ENCODE results near the gene MAL. TPM values are rescaled to one million over a fixed set of nuclear protein-coding genes. Genes with fewer than 3 reads are reported as not detected.

The MAL gene
- total and polyA plus RNA-seq, 2 of the 4 experiments (the other 2 are of a cell fraction): not detected

GRCh38 chr2:95042472-95043271 is 17.2 kb downstream of the MAL start:
- 19% methylated on average over 3 of the region's 7 CpGs; no CpG with 5 or more reads in 1 of the 2 experiments for whole genome bisulfite sequencing, 2 experiments (ENCODE audit: extremely low coverage in 2 of 2, insufficient read length in 1 of 2)
- Histone ChIP-seq H3K27me3 (ENCODE audit: control insufficient read depth, insufficient read depth, low read length) (peaks cover 3% of the 10 kb centered on the region; the same call in 1 of the 2 replicates), H3K4ac (ENCODE audit: low read depth, low read length) (no peak overlapping the region), H3K56ac (ENCODE audit: extremely low read depth, insufficient read depth, low read length) (no peak overlapping the region), H4K91ac (ENCODE audit: insufficient read depth, low read depth, low read length) (no peak overlapping the region), H3K27ac (ENCODE audit: insufficient read depth, low read length) (no peak overlapping the region), H2BK120ac (ENCODE audit: low read depth, low read length) (no peak overlapping the region), H2AK9ac (replicated peaks; ENCODE audit: low read depth, low read length, poor library complexity) (no peak overlapping the region), H2BK5ac (ENCODE audit: low read depth, low read length, poor library complexity, severe bottlenecking) (no peak overlapping the region), H2AFZ (replicated peaks; ENCODE audit: low read length, poor library complexity) (no peak overlapping the region), H3K9me3 (ENCODE audit: control insufficient read depth, insufficient read depth, low read length) (no peaks in the 10 kb centered on the region), H3K4me1 (ENCODE audit: control insufficient read depth, insufficient read depth, low read length) (peaks cover 14% of the 10 kb centered on the region), H4K8ac (ENCODE audit: low read depth in 2 of 2, low read length in 2 of 2) (no peak overlapping the region), H3K79me1 (ENCODE audit: low read depth in 1 of 2, low read length in 2 of 2) (no peaks in the 10 kb centered on the region), H4K5ac (ENCODE audit: low read depth, low read length) (no peak overlapping the region), H2AK5ac (ENCODE audit: low read depth, low read length) (no peak overlapping the region), H3K14ac (replicated peaks; ENCODE audit: low read depth, low read length) (no peak overlapping the region), H2BK20ac (ENCODE audit: low read depth, low read length) (no peak overlapping the region), H3K18ac (ENCODE audit: low read depth, low read length) (no peak overlapping the region), H3K9ac (ENCODE audit: low read depth, low read length) (no peak overlapping the region), H3K36me3 (ENCODE audit: control insufficient read depth, insufficient read depth, low read length) (no peaks in the 10 kb centered on the region), H3K4me2 (ENCODE audit: low read depth, low read length) (peak overlapping the region; percentile 48; the same call in 1 of the 2 replicates), H3K9me1 (ENCODE audit: insufficient read depth, low read length) (0 out of 2 replicates have a peak, but pooled peaks cover 7% of the 10 kb centered on the region), H3K23ac (ENCODE audit: low read depth, low read length) (no peak overlapping the region), H3K4me3 (ENCODE audit: insufficient read depth, low read depth, low read length) (no peak overlapping the region), H4K20me1 (ENCODE audit: insufficient read depth, low read length) (peaks cover 4% of the 10 kb centered on the region; the same call in 1 of the 2 replicates), H2BK15ac (ENCODE audit: low read depth, low read length) (no peak overlapping the region)
- BruUV-seq (replicated peaks): no TSS peak
- in situ Hi-C loops (cut with MboI; ENCODE audit: low sequenced_read_pairs): no loop called here
- ATAC-seq (ENCODE audit: low read depth): peak; percentile 30
- dilution Hi-C loops (cut with HindIII; ENCODE audit: low sequenced_read_pairs, unreplicated experiment): no loop called here
- no peak for DNase-seq
- TF ChIP-seq NFE2L2 (IDR thresholded peaks at IDR 0.05; ENCODE audit: low read depth, low read length) (no peak), RAD21 (IDR thresholded peaks at IDR 0.05; ENCODE audit: low read length) (no peak), BHLHE40 (IDR thresholded peaks at IDR 0.05; ENCODE audit: low read depth, low read length) (no peak), CEBPB (IDR thresholded peaks at IDR 0.05; ENCODE audit: low read depth, low read length) (no peak), USF2 (IDR thresholded peaks at IDR 0.05; ENCODE audit: low read depth, low read length) (no peak), MXI1 (IDR thresholded peaks at IDR 0.05; ENCODE audit: borderline replicate concordance, low read depth, low read length) (no peak), ELK1 (IDR thresholded peaks at IDR 0.05; ENCODE audit: borderline replicate concordance, low read depth, low read length) (no peak), MAZ (IDR thresholded peaks at IDR 0.05; ENCODE audit: borderline replicate concordance, low read depth, low read length) (no peak), CHD1 (IDR thresholded peaks at IDR 0.05; ENCODE audit: low read depth, low read length) (no peak), RFX5 (IDR thresholded peaks at IDR 0.05; ENCODE audit: low read depth, low read length) (no peak), CTCF (conservative IDR thresholded peaks at IDR 0.05; ENCODE audit: low read depth, low read length) (no peak), MAFK (IDR thresholded peaks at IDR 0.05; ENCODE audit: low read depth, low read length) (no peak), POLR2A (IDR thresholded peaks at IDR 0.05; ENCODE audit: low read depth, low read length) (no peak), RCOR1 (IDR thresholded peaks at IDR 0.05; ENCODE audit: insufficient replicate concordance, low read length) (no peak)
- intact Hi-C loops (cut with micrococcal nuclease): no loop called here
- ChIA-PET POLR2A (ENCODE audit: unreplicated experiment) (no interaction called here), CTCF (interaction anchor here (1.0 kb wide), 1 partner anchor 19 kb away, joined by 4 read pairs; no protein-coding TSS in a partner anchor)

Measured in IMR-90 (cell line).